ENCODE results near the gene ANGPTL8.

The ANGPTL8 gene

GRCh38 chr19:11202488-11203193 is 36.8 kb upstream of the ANGPTL8 start:
- Histone ChIP-seq H3K4me3 (ENCODE audit: low read depth, low read length) (no peak overlapping the region), H3K4ac (ENCODE audit: low read depth, low read length) (no peak overlapping the region), H3K79me1 (ENCODE audit: low read length) (no peaks in the 10 kb centered on the region), H4K8ac (ENCODE audit: low read depth, low read length) (no peak overlapping the region), H3K79me2 (ENCODE audit: control insufficient read depth, insufficient read depth, low read length, poor library complexity) (no peaks in the 10 kb centered on the region), H3K36me3 (ENCODE audit: control insufficient read depth in 1 of 2, insufficient read depth in 2 of 2, low read length in 2 of 2) (peaks cover 3 to 10% of the 10 kb centered on the region in 2 experiments), H2BK12ac (ENCODE audit: low read length) (no peak overlapping the region), H3K9me3 (ENCODE audit: insufficient read depth, low read depth, low read length) (no peaks in the 10 kb centered on the region), H3K18ac (ENCODE audit: low read length) (no peak overlapping the region), H2BK5ac (ENCODE audit: low read depth, low read length, poor library complexity) (no peak overlapping the region), H3K4me2 (ENCODE audit: low read length) (no peak overlapping the region), H4K91ac (ENCODE audit: low read depth, low read length) (no peak overlapping the region), H4K12ac (ENCODE audit: low read depth, low read length) (no peak overlapping the region), H3K27me3 (ENCODE audit: insufficient read depth, low read length) (no peaks in the 10 kb centered on the region), H3K9ac (ENCODE audit: low read length) (no peak overlapping the region), H2AFZ (ENCODE audit: insufficient read depth, low read length, poor library complexity) (no peak overlapping the region), H3K27ac (ENCODE audit: low read depth, low read length) (no peak overlapping the region), H3K4me1 (ENCODE audit: control insufficient read depth in 1 of 2, insufficient read depth in 2 of 2, low read length in 2 of 2) (peaks cover 0 to 2% of the 10 kb centered on the region in 2 experiments), H3K23ac (ENCODE audit: low read length) (no peak overlapping the region), H2AK5ac (ENCODE audit: low read length) (no peak overlapping the region), H3K14ac (ENCODE audit: low read length) (no peak overlapping the region), H2BK120ac (ENCODE audit: insufficient read depth, low read length, poor library complexity) (no peak overlapping the region)
- no CpG with 5 or more reads among the region's 20 CpGs for WGBS (ENCODE audit: extremely low coverage, insufficient coverage, insufficient read length)
- no peak for DNase-seq

DNA sequence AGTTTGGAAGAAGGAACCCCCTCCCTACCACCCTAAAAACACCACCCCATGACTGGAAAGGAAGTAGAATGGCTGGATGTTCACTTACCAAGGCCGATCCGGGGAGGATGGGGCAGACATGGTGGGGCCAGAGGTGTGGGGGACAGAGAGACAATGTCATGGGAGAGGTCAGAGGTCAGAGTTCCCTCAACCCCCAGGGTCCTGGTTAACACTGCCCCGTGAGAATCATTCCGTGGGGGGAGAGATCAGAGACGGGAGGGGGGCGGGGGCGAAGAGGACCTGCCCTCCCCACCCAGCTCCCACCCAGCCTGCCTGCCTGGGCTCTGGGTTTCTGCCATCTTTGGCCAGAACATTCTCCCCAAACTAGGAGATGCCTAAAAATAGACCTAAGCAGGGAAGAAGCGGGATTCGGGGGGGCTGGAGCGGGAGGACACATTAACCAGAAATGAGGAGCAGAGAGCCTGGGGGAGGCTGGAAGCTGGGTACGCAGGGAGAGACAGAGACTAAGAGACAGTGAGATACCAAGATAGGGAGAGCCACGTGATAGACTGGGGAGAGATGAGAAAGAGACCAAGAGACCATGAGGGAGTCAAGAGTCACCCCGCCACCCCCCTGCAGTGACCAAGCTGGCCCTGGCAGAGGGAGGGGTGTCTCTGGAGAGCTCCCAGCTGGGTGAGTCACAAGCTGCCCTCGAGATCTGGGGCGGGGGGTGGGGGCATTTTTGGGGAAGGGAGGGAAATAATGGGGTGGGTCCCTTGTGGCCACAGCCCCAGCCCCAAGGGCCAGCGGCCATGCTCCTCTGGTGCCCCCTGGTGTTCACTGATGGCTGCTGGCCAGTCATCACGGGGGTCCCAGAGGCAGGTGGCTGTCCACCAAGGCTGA is 36.0 kb upstream of the ANGPTL8 start:
- Histone ChIP-seq H2BK12ac (ENCODE audit: low read length) (peak overlapping the region; percentile 6), H3K4me1 (ENCODE audit: control insufficient read depth in 1 of 2, insufficient read depth in 2 of 2, low read length in 2 of 2) (peaks cover 0 to 2% of the 10 kb centered on the region in 2 experiments), H4K12ac (ENCODE audit: low read depth, low read length) (no peak overlapping the region), H3K23ac (ENCODE audit: low read length) (no peak overlapping the region), H3K4me3 (ENCODE audit: low read depth, low read length) (no peak overlapping the region), H3K9ac (ENCODE audit: low read length) (no peak overlapping the region), H3K4me2 (ENCODE audit: low read length) (no peak overlapping the region), H3K9me3 (ENCODE audit: insufficient read depth, low read depth, low read length) (no peaks in the 10 kb centered on the region), H2AFZ (ENCODE audit: insufficient read depth, low read length, poor library complexity) (no peak overlapping the region), H4K91ac (ENCODE audit: low read depth, low read length) (no peak overlapping the region), H3K14ac (ENCODE audit: low read length) (no peak overlapping the region), H2BK120ac (ENCODE audit: insufficient read depth, low read length, poor library complexity) (peak overlapping the region; percentile 11), H3K27ac (ENCODE audit: low read depth, low read length) (no peak overlapping the region), H3K4ac (ENCODE audit: low read depth, low read length) (no peak overlapping the region), H2AK5ac (ENCODE audit: low read length) (no peak overlapping the region), H3K36me3 (ENCODE audit: control insufficient read depth in 1 of 2, insufficient read depth in 2 of 2, low read length in 2 of 2) (peaks cover 4 to 10% of the 10 kb centered on the region in 2 experiments), H3K27me3 (ENCODE audit: insufficient read depth, low read length) (no peaks in the 10 kb centered on the region), H3K79me1 (ENCODE audit: low read length) (no peaks in the 10 kb centered on the region), H3K79me2 (ENCODE audit: control insufficient read depth, insufficient read depth, low read length, poor library complexity) (no peaks in the 10 kb centered on the region), H4K8ac (ENCODE audit: low read depth, low read length) (no peak overlapping the region), H3K18ac (ENCODE audit: low read length) (no peak overlapping the region), H2BK5ac (ENCODE audit: low read depth, low read length, poor library complexity) (no peak overlapping the region)
- DNase-seq, result peak; percentile 15 to 56
- WGBS (ENCODE audit: extremely low coverage, insufficient coverage, insufficient read length), result no CpG with 5 or more reads among the region's 17 CpGs

GRCh38 chr19:11204076-11204602 is 35.3 kb upstream of the ANGPTL8 start:
- no peak overlapping the region for H2AK5ac ChIP-seq (ENCODE audit: low read length)
- H3K79me1 ChIP-seq (ENCODE audit: low read length), result no peaks in the 10 kb centered on the region
- no peak overlapping the region for H3K4me2 ChIP-seq (ENCODE audit: low read length)
- no peak overlapping the region for H3K23ac ChIP-seq (ENCODE audit: low read length)
- H3K9ac ChIP-seq (ENCODE audit: low read length), result no peak overlapping the region
- H3K14ac ChIP-seq (ENCODE audit: low read length), result no peak overlapping the region
- no peak overlapping the region for H2AFZ ChIP-seq (ENCODE audit: insufficient read depth, low read length, poor library complexity)
- H3K79me2 ChIP-seq (ENCODE audit: control insufficient read depth, insufficient read depth, low read length, poor library complexity), result no peaks in the 10 kb centered on the region
- H2BK12ac ChIP-seq (ENCODE audit: low read length), result no peak overlapping the region
- no peak for DNase-seq
- H3K27ac ChIP-seq (ENCODE audit: low read depth, low read length), result no peak overlapping the region
- H3K9me3 ChIP-seq (ENCODE audit: insufficient read depth, low read depth, low read length), result no peaks in the 10 kb centered on the region
- H3K18ac ChIP-seq (ENCODE audit: low read length), result no peak overlapping the region
- H2BK120ac ChIP-seq (ENCODE audit: insufficient read depth, low read length, poor library complexity), result no peak overlapping the region
- H4K12ac ChIP-seq (ENCODE audit: low read depth, low read length), result no peak overlapping the region
- H3K36me3 ChIP-seq (ENCODE audit: control insufficient read depth in 1 of 2, insufficient read depth in 2 of 2, low read length in 2 of 2), result peaks cover 9 to 17% of the 10 kb centered on the region in 2 experiments
- no peak overlapping the region for H4K91ac ChIP-seq (ENCODE audit: low read depth, low read length)
- H2BK5ac ChIP-seq (ENCODE audit: low read depth, low read length, poor library complexity), result no peak overlapping the region
- no peak overlapping the region for H4K8ac ChIP-seq (ENCODE audit: low read depth, low read length)
- no peak overlapping the region for H3K4ac ChIP-seq (ENCODE audit: low read depth, low read length)
- no peak overlapping the region for H3K4me3 ChIP-seq (ENCODE audit: low read depth, low read length)
- peaks cover 0 to 2% of the 10 kb centered on the region in 2 experiments for H3K4me1 ChIP-seq (ENCODE audit: control insufficient read depth in 1 of 2, insufficient read depth in 2 of 2, low read length in 2 of 2)
- no CpG with 5 or more reads among the region's 9 CpGs for WGBS (ENCODE audit: extremely low coverage, insufficient coverage, insufficient read length)
- H3K27me3 ChIP-seq (ENCODE audit: insufficient read depth, low read length), result no peaks in the 10 kb centered on the region

DNA sequence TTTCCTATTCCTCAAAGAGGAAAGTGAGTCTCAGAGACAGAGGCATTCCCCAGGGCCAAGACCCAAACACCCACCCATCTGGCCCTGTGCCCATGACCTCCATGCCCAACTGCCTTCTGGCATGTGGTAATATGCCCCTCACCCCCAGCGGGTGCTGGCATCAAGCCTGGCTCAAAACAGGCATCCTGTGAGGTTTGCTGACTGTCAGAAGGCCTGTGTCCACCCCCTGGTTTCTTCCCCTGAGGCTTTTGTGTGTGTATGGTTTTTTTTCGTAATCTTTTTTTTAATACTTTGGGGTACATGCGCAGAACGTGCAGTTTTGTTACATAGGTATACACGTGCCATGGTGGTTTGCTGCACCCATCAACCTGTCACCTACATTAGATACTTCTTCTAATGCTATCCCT is 34.5 kb upstream of the ANGPTL8 start:
- Histone ChIP-seq H2BK5ac (ENCODE audit: low read depth, low read length, poor library complexity) (no peak overlapping the region), H3K18ac (ENCODE audit: low read length) (no peak overlapping the region), H3K9me3 (ENCODE audit: insufficient read depth, low read depth, low read length) (no peaks in the 10 kb centered on the region), H3K79me1 (ENCODE audit: low read length) (no peaks in the 10 kb centered on the region), H2AFZ (ENCODE audit: insufficient read depth, low read length, poor library complexity) (no peak overlapping the region), H3K14ac (ENCODE audit: low read length) (no peak overlapping the region), H2BK12ac (ENCODE audit: low read length) (no peak overlapping the region), H3K23ac (ENCODE audit: low read length) (no peak overlapping the region), H3K9ac (ENCODE audit: low read length) (no peak overlapping the region), H3K36me3 (ENCODE audit: control insufficient read depth in 1 of 2, insufficient read depth in 2 of 2, low read length in 2 of 2) (peaks cover 9 to 17% of the 10 kb centered on the region in 2 experiments), H3K4me3 (ENCODE audit: low read depth, low read length) (no peak overlapping the region), H2BK120ac (ENCODE audit: insufficient read depth, low read length, poor library complexity) (no peak overlapping the region), H3K79me2 (ENCODE audit: control insufficient read depth, insufficient read depth, low read length, poor library complexity) (no peaks in the 10 kb centered on the region), H3K27ac (ENCODE audit: low read depth, low read length) (no peak overlapping the region), H3K27me3 (ENCODE audit: insufficient read depth, low read length) (no peaks in the 10 kb centered on the region), H4K91ac (ENCODE audit: low read depth, low read length) (no peak overlapping the region), H3K4ac (ENCODE audit: low read depth, low read length) (no peak overlapping the region), H3K4me2 (ENCODE audit: low read length) (no peak overlapping the region), H4K8ac (ENCODE audit: low read depth, low read length) (no peak overlapping the region), H3K4me1 (ENCODE audit: control insufficient read depth in 1 of 2, insufficient read depth in 2 of 2, low read length in 2 of 2) (peaks cover 0 to 2% of the 10 kb centered on the region in 2 experiments), H2AK5ac (ENCODE audit: low read length) (no peak overlapping the region), H4K12ac (ENCODE audit: low read depth, low read length) (no peak overlapping the region)
- WGBS (ENCODE audit: extremely low coverage, insufficient coverage, insufficient read length), result no CpG with 5 or more reads among the region's 5 CpGs
- no peak for DNase-seq
